ENCODE measurements around the gene DCTD. TPM values are rescaled to one million over a fixed set of nuclear protein-coding genes. Genes with fewer than 3 reads are reported as not detected.

The DCTD gene
- total RNA-seq, 1 experiment from 2014 or later = 168 TPM

DNA sequence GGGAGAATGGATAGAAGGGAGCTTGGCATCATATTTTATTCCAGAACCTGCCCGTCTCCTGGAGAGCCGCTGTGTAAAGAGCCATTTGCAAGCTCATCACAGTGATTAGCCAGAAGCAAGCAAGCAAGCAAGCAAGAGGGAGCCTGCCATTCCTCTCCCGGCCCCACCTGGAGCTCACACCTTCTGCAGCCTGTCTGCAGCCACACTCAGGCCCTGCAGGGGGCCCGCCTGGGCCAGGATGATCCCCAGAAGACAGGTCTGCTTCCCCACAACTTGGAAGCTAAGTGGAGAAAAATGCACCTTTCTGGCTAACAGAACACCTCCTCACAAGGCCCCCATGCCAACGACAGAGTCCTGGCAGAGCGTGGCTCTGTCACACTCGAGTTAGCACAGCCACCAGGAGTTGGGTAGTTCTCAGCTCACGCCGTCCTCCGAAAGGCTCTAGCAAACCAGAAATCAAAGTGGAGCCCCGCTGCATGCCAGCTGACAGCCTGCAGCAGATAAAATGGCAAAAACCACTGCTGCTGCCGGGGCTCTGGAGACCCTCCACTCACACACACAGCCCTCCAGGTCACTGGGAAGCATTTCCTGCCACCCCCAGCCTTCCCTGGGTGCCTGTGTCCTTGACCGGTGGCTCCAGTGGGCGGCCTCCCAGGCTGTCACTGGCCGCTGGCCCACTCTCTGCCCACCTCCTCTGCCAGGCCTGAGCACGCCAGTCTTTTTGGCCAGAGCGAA lies 54.9 kb downstream of the DCTD start:
- ChIA-PET POLR2A (interaction anchor here (0.6 kb wide), 1 partner anchor 379 kb away, joined by 3 read pairs; no protein-coding TSS in a partner anchor), CTCF (interaction anchor here (0.6 kb wide), 1 partner anchor 503 kb away, joined by 3 read pairs; no protein-coding TSS in a partner anchor)
- H3K36me3 Mint-ChIP-seq (ENCODE audit: insufficient read depth, unreplicated experiment) = no peaks in the 10 kb centered on the region
- no peak overlapping the region for H3K27ac Mint-ChIP-seq (ENCODE audit: low read depth, unreplicated experiment)
- no TSS peak for BruUV-seq (replicated peaks)
- H3K4me3 Mint-ChIP-seq (ENCODE audit: unreplicated experiment) = no peak overlapping the region
- DNase-seq (ENCODE audit: unreplicated experiment) = no peak
- H3K4me1 Mint-ChIP-seq (ENCODE audit: insufficient read depth, unreplicated experiment) = no peaks in the 10 kb centered on the region
- intact Hi-C loops (cut with micrococcal nuclease) = no loop called here
- no peaks in the 10 kb centered on the region for H3K9me3 Mint-ChIP-seq (ENCODE audit: unreplicated experiment)
- no peaks in the 10 kb centered on the region for H3K27me3 Mint-ChIP-seq (ENCODE audit: insufficient read depth, unreplicated experiment)
- no peak for TF ChIP-seq CTCF (IDR thresholded peaks at IDR 0.05; ENCODE audit: unreplicated experiment)

DNA sequence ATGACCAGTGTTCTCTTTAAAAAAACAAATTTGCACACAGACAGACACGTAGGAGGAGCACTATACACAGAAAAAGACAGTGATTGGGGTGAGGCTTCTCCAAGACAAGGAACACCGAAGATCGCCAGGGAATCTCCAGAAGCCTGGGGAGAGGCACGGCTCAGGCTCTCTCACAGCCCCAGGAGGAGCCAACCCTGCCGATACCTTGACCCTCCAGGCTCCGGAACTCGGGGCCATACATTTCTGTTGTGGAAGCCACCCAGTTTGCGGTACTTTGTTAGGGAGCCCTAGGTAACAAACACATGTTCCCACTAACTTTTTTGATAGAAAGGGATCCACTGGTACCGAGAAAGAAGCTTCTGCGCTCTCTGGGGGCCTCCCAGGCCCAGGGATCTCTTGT lies 55.8 kb downstream of the DCTD start:
- CTCF ChIA-PET = no interaction called here
- Mint-ChIP-seq H3K4me1 (ENCODE audit: insufficient read depth, unreplicated experiment) (no peaks in the 10 kb centered on the region), H3K27ac (ENCODE audit: low read depth, unreplicated experiment) (no peak overlapping the region)

GRCh38 chr4:182859730-182860129 lies 57.5 kb downstream of the DCTD start:
- BruUV-seq (replicated peaks) = no TSS peak
- no peak overlapping the region for H3K27ac Mint-ChIP-seq (ENCODE audit: low read depth, unreplicated experiment)
- TF ChIP-seq CTCF (IDR thresholded peaks at IDR 0.05; ENCODE audit: unreplicated experiment) = no peak
- DNase-seq (ENCODE audit: unreplicated experiment) = no peak
- CTCF ChIA-PET = no interaction called here
- no peaks in the 10 kb centered on the region for H3K27me3 Mint-ChIP-seq (ENCODE audit: insufficient read depth, unreplicated experiment)
- H3K4me1 Mint-ChIP-seq (ENCODE audit: insufficient read depth, unreplicated experiment) = no peaks in the 10 kb centered on the region
- POLR2A ChIA-PET = no interaction called here
- intact Hi-C loops (cut with micrococcal nuclease) = no loop called here
- H3K9me3 Mint-ChIP-seq (ENCODE audit: unreplicated experiment) = no peaks in the 10 kb centered on the region
- H3K4me3 Mint-ChIP-seq (ENCODE audit: unreplicated experiment) = no peak overlapping the region
- no peaks in the 10 kb centered on the region for H3K36me3 Mint-ChIP-seq (ENCODE audit: insufficient read depth, unreplicated experiment)

More for the DNA sequence above, 55.8 kb downstream of the DCTD start:
- Mint-ChIP-seq H3K4me3 (ENCODE audit: unreplicated experiment) (no peak overlapping the region), H3K36me3 (ENCODE audit: insufficient read depth, unreplicated experiment) (no peaks in the 10 kb centered on the region), H3K9me3 (ENCODE audit: unreplicated experiment) (no peaks in the 10 kb centered on the region), H3K27me3 (ENCODE audit: insufficient read depth, unreplicated experiment) (no peaks in the 10 kb centered on the region)
- POLR2A ChIA-PET = no interaction called here
- no peak for DNase-seq (ENCODE audit: unreplicated experiment)
- no peak for TF ChIP-seq CTCF (IDR thresholded peaks at IDR 0.05; ENCODE audit: unreplicated experiment)
- intact Hi-C loops (cut with micrococcal nuclease) = no loop called here
- no TSS peak for BruUV-seq (replicated peaks)

GRCh38 chr4:182858711-182859110 lies 58.5 kb downstream of the DCTD start:
- CTCF ChIA-PET = interaction anchor here (0.6 kb wide), 1 partner anchor 16 kb away, joined by 3 read pairs; no protein-coding TSS in a partner anchor
- intact Hi-C loops (cut with micrococcal nuclease) = no loop called here
- POLR2A ChIA-PET = no interaction called here
- BruUV-seq (replicated peaks) = no TSS peak
- H3K36me3 Mint-ChIP-seq (ENCODE audit: insufficient read depth, unreplicated experiment) = no peaks in the 10 kb centered on the region
- H3K4me1 Mint-ChIP-seq (ENCODE audit: insufficient read depth, unreplicated experiment) = no peaks in the 10 kb centered on the region
- no peak for DNase-seq (ENCODE audit: unreplicated experiment)
- TF ChIP-seq CTCF (IDR thresholded peaks at IDR 0.05; ENCODE audit: unreplicated experiment) = no peak
- no peak overlapping the region for H3K27ac Mint-ChIP-seq (ENCODE audit: low read depth, unreplicated experiment)
- H3K9me3 Mint-ChIP-seq (ENCODE audit: unreplicated experiment) = no peaks in the 10 kb centered on the region
- H3K4me3 Mint-ChIP-seq (ENCODE audit: unreplicated experiment) = no peak overlapping the region
- H3K27me3 Mint-ChIP-seq (ENCODE audit: insufficient read depth, unreplicated experiment) = no peaks in the 10 kb centered on the region

Measured in MCF 10A (cell line).